Right ventricle myocardium inferior (tissue), 1 donor: Measurements from ENCODE around the gene AFF3. TPM values are rescaled to one million over a fixed set of nuclear protein-coding genes. Genes with fewer than 3 reads are reported as not detected.
"Not testable (repeated sequence)": the region's sequence is repeated elsewhere in the genome, so short reads cannot be mapped to it uniquely, and the experiment has no call there.

ENCODE experiments used
- ATAC-seq: fragments of 200-7000 bp; cut with Tn5 transposase; one replicate; pipeline ENCODE4 v1.9.1; 2020; ENCODE audit warnings: mild to moderate bottlenecking, moderate library complexity
- DNase-seq: peaks from one replicate; pipeline ENCODE4 v3.0.0; 2021; ENCODE audit errors: missing footprints
- intact Hi-C: fragments of 100-400 bp; cut with DNase I; formaldehyde crosslinking; loops from one replicate; pipeline ENCODE4 v1.11.0; 2022
- total RNA-seq: library from RNA; stranded (reverse); fragmentation: NEBNext Ultra II Directional; extraction: Animal tissue kit (Norgen Biotek cat#: 25700); gene quantifications from one replicate; pipeline ENCODE4 v1.2.1, GENCODE V29; 2021
- donor health status: DM: no; HTN: yes; CAD: no; lungs with severe emphysema.

Gene AFF3
- total RNA-seq, 1 donor from 2014 or later = 6.8 TPM

GRCh38 chr2:100161945-100162620 lies 19.7 kb upstream of the AFF3 start:
- intact Hi-C loops = no loop called here
- ATAC-seq (peak; percentile 34), DNase-seq (no peak)

GRCh38 chr2:100160396-100160795 lies 18.0 kb upstream of the AFF3 start:
- intact Hi-C loops = no loop called here
- no peak for DNase-seq
- ATAC-seq = no peak

GRCh38 chr2:100151832-100152231 lies 9.4 kb upstream of the AFF3 start:
- intact Hi-C loops, ATAC-seq, DNase-seq: not testable (repeated sequence)

GRCh38 chr2:100151310-100151709 lies 8.9 kb upstream of the AFF3 start:
- ATAC-seq (no peak), DNase-seq (no peak)
- intact Hi-C loops = no loop called here

GRCh38 chr2:100148883-100149282 lies 6.5 kb upstream of the AFF3 start:
- intact Hi-C loops = no loop called here
- ATAC-seq (no peak), DNase-seq (no peak)

GRCh38 chr2:100146657-100146960 lies 4.2 kb upstream of the AFF3 start:
- ATAC-seq = no peak
- no peak for DNase-seq
- intact Hi-C loops = no loop called here

- ATAC-seq (no peak), DNase-seq (no peak)
- intact Hi-C loops = no loop called here
Observed at GRCh38 chr2:100145893-100146656, 3.7 kb upstream of the AFF3 start.

- intact Hi-C loops = no loop called here
- no peak for ATAC-seq
- no peak for DNase-seq
Observed at GRCh38 chr2:100143286-100143685, 896 bp upstream of the AFF3 start.

GRCh38 chr2:100141906-100142305 lies 484 bp downstream of the AFF3 start:
- intact Hi-C loops = no loop called here
- DNase-seq (no peak), ATAC-seq (no peak)

- intact Hi-C loops = no loop called here
- ATAC-seq (peak; percentile 55), DNase-seq (no peak)
Observed at GRCh38 chr2:100140582-100140981, 1.8 kb downstream of the AFF3 start.

- intact Hi-C loops = no loop called here
- DNase-seq (no peak), ATAC-seq (no peak)
Observed at GRCh38 chr2:100137866-100138570, 4.4 kb downstream of the AFF3 start.

- intact Hi-C loops = no loop called here
- DNase-seq (no peak), ATAC-seq (no peak)
Observed at GRCh38 chr2:100137318-100137717, 5.1 kb downstream of the AFF3 start.

- intact Hi-C loops = no loop called here
- no peak for ATAC-seq
- no peak for DNase-seq
Observed at GRCh38 chr2:100136310-100136709, 6.1 kb downstream of the AFF3 start.

- no peak for ATAC-seq
- no peak for DNase-seq
- intact Hi-C loops = no loop called here
Observed at GRCh38 chr2:100135415-100135814, 7.0 kb downstream of the AFF3 start.

GRCh38 chr2:100130595-100131391 lies 11.6 kb downstream of the AFF3 start:
- DNase-seq (no peak), ATAC-seq (no peak)
- intact Hi-C loops = no loop called here

- no peak for ATAC-seq
- no peak for DNase-seq
Observed at GRCh38 chr2:100126897-100127401, 15.4 kb downstream of the AFF3 start.

GRCh38 chr2:100126201-100126600 lies 16.2 kb downstream of the AFF3 start:
- DNase-seq = no peak
- ATAC-seq = peak; percentile 52
- intact Hi-C loops = no loop called here

More at GRCh38 chr2:100126897-100127401, 15.4 kb downstream of the AFF3 start:
- intact Hi-C loops = no loop called here

- intact Hi-C loops = no loop called here
- DNase-seq (no peak), ATAC-seq (no peak)
Observed at GRCh38 chr2:100125626-100126025, 16.8 kb downstream of the AFF3 start.

- ATAC-seq (no peak), DNase-seq (no peak)
- intact Hi-C loops = no loop called here
Observed at GRCh38 chr2:100124761-100125160, 17.6 kb downstream of the AFF3 start.
